Coronary artery (tissue), 2 donors: ENCODE measurements around the gene NBPF3.
A peak's percentile ranks its signal among the peaks of the same experiment; 100 is the strongest.

ENCODE experiments used
- DNase-seq: peaks from one replicate; pipeline ENCODE4 v3.0.0-alpha.2; 2017; ENCODE audit warnings: low spot score
- H3K27ac ChIP-seq, 2 donors: fragments of 200-600 bp; sonication (generic); one replicate each; pipeline ENCODE4 v1.5.1; 2016 to 2019
- H3K4me3 ChIP-seq: fragments of 200-600 bp; sonication (generic); 2 replicates; pipeline ENCODE4 v1.5.1; 2016; ENCODE audit warnings: mild to moderate bottlenecking, moderate library complexity
- TF ChIP-seq, protein P1 (sequence below): fragments of 200-600 bp; sonication (generic); IDR thresholded peaks from one replicate; pipeline ENCODE4 v1.5.1; 2019; ENCODE audit warnings: antibody characterized with exemption

NBPF3 gene

DNA sequence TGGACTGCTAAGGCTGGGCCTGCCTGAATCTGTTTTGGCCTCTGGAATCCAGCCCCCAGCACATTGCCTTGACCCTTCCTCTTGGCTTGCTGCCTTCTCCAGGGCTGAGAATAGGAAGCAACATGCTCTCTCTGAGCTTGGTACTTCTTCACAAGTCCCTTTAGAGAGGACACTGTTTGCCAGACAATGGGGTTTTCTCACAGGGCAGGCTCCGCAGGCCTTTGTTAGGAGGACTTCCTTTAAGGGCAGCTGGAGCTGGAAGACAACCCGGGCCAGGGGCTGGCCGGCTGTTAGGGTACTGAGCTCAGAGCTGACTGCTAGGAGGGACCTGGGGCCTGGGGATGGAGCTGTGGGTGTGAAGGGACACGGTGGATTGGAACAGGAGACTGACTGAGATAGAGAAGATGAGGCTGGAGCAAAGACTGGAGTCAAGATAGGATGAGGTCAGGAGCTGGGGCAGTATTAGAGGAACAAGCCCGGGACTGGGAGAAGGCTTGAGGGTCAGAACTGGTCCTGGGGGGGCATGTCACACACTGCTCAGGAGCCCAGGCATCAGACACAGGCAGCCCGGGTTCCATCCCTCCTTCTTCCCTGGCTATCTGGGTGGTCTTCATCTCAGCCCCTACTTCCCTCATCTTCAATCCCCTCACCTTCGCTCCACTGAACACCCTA, 63.9 kb downstream of the NBPF3 start:
- TF ChIP-seq, protein P1, sequence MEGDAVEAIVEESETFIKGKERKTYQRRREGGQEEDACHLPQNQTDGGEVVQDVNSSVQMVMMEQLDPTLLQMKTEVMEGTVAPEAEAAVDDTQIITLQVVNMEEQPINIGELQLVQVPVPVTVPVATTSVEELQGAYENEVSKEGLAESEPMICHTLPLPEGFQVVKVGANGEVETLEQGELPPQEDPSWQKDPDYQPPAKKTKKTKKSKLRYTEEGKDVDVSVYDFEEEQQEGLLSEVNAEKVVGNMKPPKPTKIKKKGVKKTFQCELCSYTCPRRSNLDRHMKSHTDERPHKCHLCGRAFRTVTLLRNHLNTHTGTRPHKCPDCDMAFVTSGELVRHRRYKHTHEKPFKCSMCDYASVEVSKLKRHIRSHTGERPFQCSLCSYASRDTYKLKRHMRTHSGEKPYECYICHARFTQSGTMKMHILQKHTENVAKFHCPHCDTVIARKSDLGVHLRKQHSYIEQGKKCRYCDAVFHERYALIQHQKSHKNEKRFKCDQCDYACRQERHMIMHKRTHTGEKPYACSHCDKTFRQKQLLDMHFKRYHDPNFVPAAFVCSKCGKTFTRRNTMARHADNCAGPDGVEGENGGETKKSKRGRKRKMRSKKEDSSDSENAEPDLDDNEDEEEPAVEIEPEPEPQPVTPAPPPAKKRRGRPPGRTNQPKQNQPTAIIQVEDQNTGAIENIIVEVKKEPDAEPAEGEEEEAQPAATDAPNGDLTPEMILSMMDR: no peak
- DNase-seq: no peak
- Histone ChIP-seq H3K27ac (no peak overlapping the region), H3K4me3 (no peak overlapping the region)

DNA sequence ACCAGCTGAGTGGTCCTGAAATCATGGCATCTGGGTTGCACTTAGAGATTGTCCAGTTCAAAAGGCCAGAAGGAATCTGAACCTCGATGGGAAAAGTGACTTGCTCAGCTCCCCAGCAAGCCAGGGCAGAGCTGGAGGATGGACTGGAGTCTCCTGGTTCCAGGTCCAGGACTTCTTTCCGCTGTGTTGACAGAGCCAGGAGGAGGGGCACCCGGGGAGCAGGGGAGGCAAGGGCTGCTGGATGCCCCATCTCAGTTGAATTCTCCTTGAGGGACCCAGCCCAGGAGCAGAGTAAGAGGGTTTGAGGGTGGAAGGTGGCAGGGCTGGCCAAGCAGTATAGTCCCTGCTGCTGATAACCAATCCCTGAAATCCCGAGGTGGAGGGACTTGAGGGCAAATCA, 66.9 kb downstream of the NBPF3 start:
- Histone ChIP-seq H3K4me3 (no peak overlapping the region), H3K27ac (no peak overlapping the region)
- TF ChIP-seq, protein P1: no peak
- DNase-seq: no peak

DNA sequence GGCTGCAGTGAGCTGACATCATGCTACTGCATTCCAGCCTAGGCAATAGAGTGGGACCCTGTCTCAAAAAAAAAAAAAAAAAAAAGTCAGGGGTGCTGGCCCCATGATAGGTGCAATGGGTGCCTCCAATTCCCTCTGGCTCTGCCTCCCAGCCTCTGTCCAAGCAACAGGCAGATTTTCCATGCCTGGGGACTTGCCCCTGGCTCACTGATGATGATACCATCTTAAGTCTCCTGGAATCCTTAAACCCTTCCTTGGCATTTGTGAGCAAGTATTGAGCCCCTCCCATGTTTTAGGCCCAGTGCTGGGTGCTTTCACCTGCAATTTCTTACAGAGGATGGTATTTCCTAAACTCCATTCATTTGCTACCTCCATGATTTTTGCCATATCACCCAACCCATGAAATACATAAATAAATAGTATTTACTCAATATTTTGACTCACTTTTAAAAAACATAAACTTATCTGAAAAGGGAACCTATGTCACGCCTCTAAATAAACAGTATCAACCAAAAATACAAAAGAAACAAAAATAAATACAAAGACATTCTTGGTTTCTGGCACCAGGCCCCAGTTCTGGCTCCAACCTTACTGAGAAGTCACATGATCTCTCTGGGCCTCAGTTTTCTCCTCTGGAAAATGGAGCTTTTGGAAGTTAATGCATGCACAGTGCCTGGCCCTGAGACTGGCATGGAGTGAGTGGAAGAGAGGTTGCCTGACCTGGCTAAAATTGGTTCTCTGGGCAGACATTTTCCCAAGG, 67.8 kb downstream of the NBPF3 start:
- no peak for DNase-seq
- H3K4me3 ChIP-seq: no peak overlapping the region
- TF ChIP-seq, protein P1: no peak
- H3K27ac ChIP-seq: no peak overlapping the region

DNA sequence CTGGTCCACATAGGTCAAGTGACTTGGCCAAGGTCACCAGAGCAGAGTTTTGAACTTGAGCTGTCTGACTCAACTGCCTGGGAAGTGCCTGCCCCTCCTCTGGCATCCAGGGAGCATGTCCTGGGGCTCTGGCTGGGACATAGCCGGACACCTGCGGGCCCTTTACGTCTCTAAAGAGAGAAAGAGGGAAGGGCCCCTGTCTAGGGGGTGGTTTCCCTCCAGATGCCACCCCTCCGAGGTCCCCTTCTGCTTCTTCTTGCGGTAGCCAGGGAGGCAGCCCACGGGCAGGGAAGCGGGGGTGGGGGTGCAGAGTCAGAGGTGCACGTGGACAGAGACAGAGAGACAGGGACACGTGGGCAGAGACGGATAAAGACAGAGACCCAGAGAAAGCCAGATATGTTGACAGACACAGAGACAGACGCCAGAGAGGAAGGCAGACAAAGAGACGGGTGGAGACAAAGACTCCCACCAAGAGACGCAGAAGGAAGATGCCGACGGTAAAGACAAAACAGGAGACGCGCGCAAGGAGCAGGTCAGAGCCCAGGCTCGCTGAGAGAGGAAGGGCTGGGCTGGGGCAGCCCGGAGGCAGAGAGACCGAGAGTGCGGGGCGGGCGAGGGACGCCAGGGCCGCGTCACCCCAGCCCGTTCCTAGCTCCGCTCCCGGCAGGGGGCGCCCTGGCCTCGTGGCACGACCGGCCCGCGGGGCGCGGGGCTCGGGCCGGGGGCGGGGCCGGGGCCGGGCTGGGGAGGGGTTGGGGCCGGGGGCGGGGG, 68.8 kb downstream of the NBPF3 start:
- Histone ChIP-seq H3K27ac (no peak overlapping the region), H3K4me3 (peak overlapping the region; percentile 64)
- no peak for DNase-seq
- TF ChIP-seq, protein P1: no peak

DNA sequence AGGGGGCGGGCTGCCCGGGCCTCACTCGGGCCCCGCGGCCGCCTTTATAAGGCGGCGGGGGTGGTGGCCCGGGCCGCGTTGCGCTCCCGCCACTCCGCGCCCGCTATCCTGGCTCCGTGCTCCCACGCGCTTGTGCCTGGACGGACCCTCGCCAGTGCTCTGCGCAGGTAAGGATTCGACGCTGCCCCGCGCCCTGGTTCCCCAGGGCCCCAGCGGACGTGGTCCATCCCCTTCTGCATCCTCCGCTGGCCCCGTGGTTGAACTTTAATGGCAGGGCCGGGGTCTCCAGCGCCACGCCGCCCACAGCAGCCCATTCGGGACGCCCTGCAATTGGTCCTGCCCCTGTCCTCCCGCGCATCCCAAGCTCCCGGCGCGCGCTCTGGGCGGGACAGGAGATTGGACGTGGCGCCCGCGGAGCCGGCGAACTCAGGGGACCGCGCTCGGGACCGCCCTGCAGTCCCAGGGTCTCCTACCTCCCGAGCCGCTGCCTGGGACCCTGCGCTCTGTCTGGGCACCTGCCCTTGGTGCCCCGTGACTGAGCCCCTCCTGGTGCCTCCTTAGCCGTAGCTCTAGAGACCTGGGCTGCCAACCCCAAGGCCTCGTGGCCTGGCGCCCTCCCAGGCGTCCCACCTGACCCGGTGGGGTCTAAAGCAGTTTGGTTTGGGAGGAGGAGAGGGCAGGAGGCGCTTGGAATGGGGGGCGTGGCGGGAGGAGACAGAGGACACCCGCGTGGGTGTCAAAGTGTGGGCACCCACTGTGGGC, 69.6 kb downstream of the NBPF3 start, which contains the start of gene ALPL:
Gene ALPL, plus strand, starts transcription at position 73 of the 762 bp plus-strand sequence. CDS start 44,659 bp downstream, outside the sequence.
- TF ChIP-seq, protein P1: no peak
- Histone ChIP-seq H3K4me3 (peak within 1 kb of the TSS; percentile 64), H3K27ac (no peak within 1 kb of the TSS)
- DNase-seq: no peak

DNA sequence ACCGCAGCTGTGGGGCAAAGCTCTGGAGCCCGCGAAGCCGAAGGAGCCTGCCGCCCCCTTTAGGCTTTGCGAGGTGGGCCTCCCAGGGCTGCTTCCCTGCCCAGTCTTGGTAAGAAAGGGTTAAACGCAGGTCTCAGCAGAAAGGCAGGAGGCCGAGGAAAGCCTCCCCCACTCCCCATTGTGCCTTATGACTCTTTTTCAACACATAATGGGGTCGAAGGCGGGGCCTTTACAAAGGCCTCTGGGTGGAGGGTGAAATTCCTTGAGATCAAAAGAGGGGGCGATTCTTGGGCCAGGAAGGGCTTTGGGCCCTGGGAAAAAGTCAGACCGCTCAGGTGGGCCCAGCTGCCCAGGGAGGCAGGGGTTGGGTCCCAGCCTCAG, 70.2 kb downstream of the NBPF3 start:
- TF ChIP-seq, protein P1: no peak
- H3K4me3 ChIP-seq: no peak overlapping the region
- H3K27ac ChIP-seq: no peak overlapping the region
- DNase-seq: no peak
